Esophagus squamous epithelium (tissue), 5 donors: Measurements from ENCODE around the gene HMGN1. TPM values are rescaled to one million over a fixed set of nuclear protein-coding genes. Genes with fewer than 3 reads are reported as not detected.

Experiments used
- DNase-seq: peaks from one replicate; lab custom pipeline; 2025; lab: John Stamatoyannopoulos, UW
- H3K27ac ChIP-seq, 4 donors: fragments of 200-600 bp; sonication (generic); one replicate each; pipeline ENCODE4 v1.5.1; 2016 to 2019; ENCODE audit warnings: mild to moderate bottlenecking in 1 of 4
- H3K27me3 ChIP-seq, 4 donors: fragments of 200-600 bp; sonication (generic); 1 replicate in 3 of 4; 2 replicates in 1 of 4; pipeline versions ENCODE4 v1.5.1 to v1.6.0; 2017 to 2021; ENCODE audit warnings: antibody characterized with exemption in 1 of 4
- H3K36me3 ChIP-seq, 3 donors: fragments of 200-600 bp; sonication (generic); one replicate each; pipeline ENCODE4 v1.5.1; 2016 to 2019
- H3K4me1 ChIP-seq, 3 donors: fragments of 200-600 bp; sonication (generic); one replicate each; pipeline ENCODE4 v1.5.1; 2017 to 2019
- H3K4me3 ChIP-seq, 4 donors: fragments of 200-600 bp; sonication (generic); 1 replicate in 3 of 4; 2 replicates in 1 of 4; pipeline ENCODE4 v1.5.1; 2016 to 2019; ENCODE audit warnings: mild to moderate bottlenecking in 2 of 4, moderate library complexity in 1 of 4
- H3K9me3 ChIP-seq, 3 donors: fragments of 200-600 bp; sonication (generic); one replicate each; pipeline ENCODE4 v1.5.1; 2016 to 2019
- CTCF ChIP-seq, 6 experiments: fragments of 450-650 bp in 4 of 6; fragments of 200-600 bp in 2 of 6; sonication (generic) in 2 of 6; IDR thresholded peaks; one replicate each; pipeline ENCODE4 v1.5.1; 2016 to 2019; ENCODE audit warnings: antibody characterized with exemption in 6 of 6, mild to moderate bottlenecking in 4 of 6, moderate library complexity in 4 of 6
- POLR2A ChIP-seq, 4 donors: fragments of 450-650 bp; IDR thresholded peaks; one replicate each; pipeline ENCODE4 v1.6.1; 2017; ENCODE audit warnings: antibody characterized with exemption in 4 of 4, mild to moderate bottlenecking in 4 of 4, moderate library complexity in 3 of 4
- WGBS, 2 donors: methylation state at CpG; one replicate each; pipeline ENCODE4 v1.1.5; 2018; 5-methylcytosine and 5-hydroxymethylcytosine counted together
- intact Hi-C: fragments of 100-400 bp; cut with DNase I; formaldehyde crosslinking; loops from one replicate; pipeline ENCODE4 v1.15.0; 2022
- total RNA-seq, 4 donors: library from RNA; depleted of rRNA; stranded (reverse); fragments of >200 nt; gene quantifications; one replicate each; pipeline ENCODE4 v1.1.0, GENCODE V29; 2016
- donor health status: DM: yes; HTN: yes; CAD: no.

The HMGN1 gene
- total RNA-seq, 4 donors from 2014 or later = 114 to 193 (median 144) TPM

DNA sequence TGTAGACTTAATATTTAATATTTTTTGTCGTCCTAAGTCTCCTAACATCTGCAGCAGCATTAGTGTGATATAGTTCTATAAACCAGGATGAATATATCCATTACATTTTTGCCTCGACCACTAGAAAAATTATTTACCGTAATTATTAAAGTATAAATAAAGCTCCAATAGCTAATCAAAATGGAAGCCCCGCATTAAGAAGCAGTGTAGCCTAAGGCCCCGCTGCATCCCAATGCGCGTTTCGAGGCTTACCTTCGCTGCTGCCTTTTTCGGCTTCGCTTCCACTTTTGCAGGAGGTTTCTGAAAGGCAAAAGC lies 891 bp downstream of the HMGN1 start:
- intact Hi-C loops = no loop called here
- Histone ChIP-seq H3K27ac (peak overlapping the region; percentile 93 to 99 (median 99)), H3K4me3 (peak overlapping the region; percentile 66 to 74 (median 70)), H3K4me1 (peaks cover 3 to 46% (median 24%) of the 10 kb centered on the region in 3 donors), H3K36me3 (peaks cover 4 to 32% (median 4%) of the 10 kb centered on the region in 3 donors), H3K27me3 (no peaks in the 10 kb centered on the region), H3K9me3 (no peaks in the 10 kb centered on the region)
- no peak for TF ChIP-seq POLR2A (IDR thresholded peaks at IDR 0.05)
- no peak for TF ChIP-seq CTCF (IDR thresholded peaks at IDR 0.05)
- WGBS, 2 donors = 0% methylated on average over 9 of the region's 11 CpGs
- DNase-seq = no peak

GRCh38 chr21:39347537-39347936 lies 1.4 kb downstream of the HMGN1 start:
- WGBS, 2 donors = 6 to 7% methylated on average over 10 of the region's 10 CpGs
- TF ChIP-seq POLR2A (IDR thresholded peaks at IDR 0.05) (no peak), CTCF (IDR thresholded peaks at IDR 0.05) (no peak)
- H3K4me3 ChIP-seq = peak overlapping the region; percentile 66 to 74 (median 70)
- no peaks in the 10 kb centered on the region for H3K9me3 ChIP-seq
- no peak for DNase-seq
- H3K27ac ChIP-seq = peak overlapping the region in 3 of 4 donors; percentile 93 to 99 (median 99)
- no peaks in the 10 kb centered on the region for H3K27me3 ChIP-seq
- H3K36me3 ChIP-seq = peaks cover 4 to 35% (median 5%) of the 10 kb centered on the region in 3 donors
- H3K4me1 ChIP-seq = peaks cover 3 to 46% (median 24%) of the 10 kb centered on the region in 3 donors
- intact Hi-C loops = no loop called here

DNA sequence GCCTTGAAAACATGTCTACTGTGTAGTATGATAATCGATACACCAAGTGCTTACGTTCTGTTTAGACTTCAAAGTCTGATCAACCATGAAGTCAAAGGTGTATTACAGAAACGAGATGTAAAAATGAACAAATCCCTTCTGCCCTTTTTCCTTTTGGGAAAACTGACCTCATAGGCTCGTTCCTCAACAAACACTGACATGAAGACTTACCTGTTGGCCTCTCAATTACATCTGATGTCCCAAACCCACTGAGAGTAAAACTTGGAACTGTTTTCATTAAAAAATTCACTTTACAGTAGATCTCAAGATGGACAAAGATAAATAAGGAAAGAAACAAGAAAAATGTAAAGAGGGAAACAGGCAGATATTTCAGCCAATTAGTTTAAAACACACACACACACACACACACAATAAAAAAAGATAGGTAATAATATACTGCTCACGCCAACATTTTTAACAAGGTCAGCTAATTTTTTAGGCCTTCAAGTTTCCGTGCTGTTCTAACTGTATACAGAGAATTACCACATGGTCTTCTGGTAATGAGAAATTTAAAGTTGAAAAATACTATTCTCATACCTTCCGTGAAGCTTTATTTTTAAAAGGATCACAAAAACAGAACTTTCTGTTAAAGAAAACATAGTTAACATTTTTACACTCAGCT lies 2.1 kb downstream of the HMGN1 start:
- Histone ChIP-seq H3K9me3 (no peaks in the 10 kb centered on the region), H3K27me3 (no peaks in the 10 kb centered on the region), H3K36me3 (peaks cover 5 to 40% (median 9%) of the 10 kb centered on the region in 3 donors), H3K27ac (peak overlapping the region in 1 of 4 donors; percentile 93), H3K4me1 (peaks cover 3 to 46% (median 24%) of the 10 kb centered on the region in 3 donors), H3K4me3 (peak overlapping the region in 1 of 4 donors; percentile 73)
- TF ChIP-seq POLR2A (IDR thresholded peaks at IDR 0.05) (no peak), CTCF (IDR thresholded peaks at IDR 0.05) (no peak)
- intact Hi-C loops = no loop called here
- WGBS, 2 donors = 38 to 43% methylated on average over 7 of the region's 7 CpGs
- DNase-seq = no peak

DNA sequence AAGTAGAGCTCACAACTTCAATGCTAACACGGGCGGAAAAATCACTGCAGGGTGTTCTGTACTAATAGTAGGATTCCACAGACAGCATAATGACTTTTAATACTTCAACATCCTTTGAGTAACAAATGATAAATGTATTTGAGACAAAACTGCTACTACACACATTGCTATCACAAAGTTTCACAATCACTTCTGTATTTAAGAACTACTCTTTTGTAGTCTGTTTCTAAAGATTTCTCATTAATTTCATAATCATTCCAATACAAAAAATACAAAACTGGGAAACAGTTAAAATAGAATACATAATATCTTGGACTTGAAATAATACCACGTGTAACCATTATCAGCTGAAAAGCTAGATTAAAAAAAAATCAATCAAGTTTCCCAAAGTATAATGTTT lies 2.7 kb downstream of the HMGN1 start:
- Histone ChIP-seq H3K27me3 (no peaks in the 10 kb centered on the region), H3K4me1 (peaks cover 3 to 46% (median 24%) of the 10 kb centered on the region in 3 donors), H3K9me3 (no peaks in the 10 kb centered on the region), H3K4me3 (no peak overlapping the region), H3K27ac (no peak overlapping the region), H3K36me3 (peaks cover 5 to 46% (median 15%) of the 10 kb centered on the region in 3 donors)
- WGBS, 2 donors = 37 to 39% methylated on average over 3 of the region's 3 CpGs
- TF ChIP-seq POLR2A (IDR thresholded peaks at IDR 0.05) (no peak), CTCF (IDR thresholded peaks at IDR 0.05) (no peak)
- DNase-seq = no peak
- intact Hi-C loops = no loop called here

- H3K9me3 ChIP-seq = no peaks in the 10 kb centered on the region
- H3K27ac ChIP-seq = no peak overlapping the region
- peaks cover 5 to 53% (median 19%) of the 10 kb centered on the region in 3 donors for H3K36me3 ChIP-seq
- no peak overlapping the region for H3K4me3 ChIP-seq
- peaks cover 3 to 46% (median 24%) of the 10 kb centered on the region in 3 donors for H3K4me1 ChIP-seq
- H3K27me3 ChIP-seq = no peaks in the 10 kb centered on the region
- TF ChIP-seq CTCF (IDR thresholded peaks at IDR 0.05) = no peak
- TF ChIP-seq POLR2A (IDR thresholded peaks at IDR 0.05) = no peak
- no peak for DNase-seq
- 84 to 92% methylated on average over 6 of the region's 6 CpGs for WGBS, 2 donors
- intact Hi-C loops = no loop called here
Measured at GRCh38 chr21:39345440-39345839, 3.4 kb downstream of the HMGN1 start.
